Stimulated activated naive CD4-positive, alpha-beta T cell (primary cell): ENCODE data around the gene FARP2.

Experiments
- DNase-seq, 6 experiments: peaks; one replicate each; lab custom pipeline; 2025; lab: John Stamatoyannopoulos, UW

FARP2 gene

DNA sequence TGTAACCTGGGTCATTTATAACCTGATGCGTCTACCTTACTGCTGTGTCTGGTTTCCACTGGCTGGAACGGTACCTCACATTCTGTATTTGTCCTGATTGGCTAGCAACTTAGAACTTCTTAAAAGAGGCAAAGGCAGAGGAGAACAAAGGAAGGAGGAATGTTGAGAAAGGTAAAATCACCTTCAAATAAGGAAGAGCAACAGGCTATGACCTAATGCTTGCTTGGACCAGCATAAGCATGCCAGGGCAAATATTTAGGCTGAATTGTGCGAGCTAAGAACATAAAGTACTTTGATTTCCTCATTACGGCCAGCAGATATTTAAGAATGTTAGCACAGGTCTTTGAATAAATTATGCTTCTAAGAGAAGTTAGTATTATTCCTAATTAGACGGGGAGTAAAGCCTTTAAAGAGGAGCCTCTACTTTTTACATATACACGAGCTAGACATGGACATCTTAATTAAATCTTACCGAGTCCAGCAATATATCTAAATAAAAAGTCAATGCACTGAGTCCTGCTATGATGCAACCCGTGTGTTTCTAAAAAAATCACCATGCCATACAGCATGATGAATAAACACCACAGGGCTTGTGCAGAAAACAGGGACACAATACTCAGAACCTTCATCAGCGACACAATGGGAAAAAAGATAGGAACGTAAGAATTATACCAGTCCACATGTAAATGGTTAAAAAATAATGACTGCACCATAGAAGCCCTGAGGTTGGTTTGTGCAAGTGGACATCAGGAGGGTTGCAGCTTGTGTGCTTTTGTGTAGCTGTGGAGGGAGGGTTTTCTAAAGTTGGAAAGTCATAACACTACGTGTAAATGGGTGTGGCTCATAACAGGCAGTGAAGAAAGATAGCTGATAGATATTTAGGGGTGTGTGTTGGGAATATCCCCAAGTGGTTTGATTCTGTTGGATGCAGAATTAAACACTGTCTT, 26.1 kb upstream of the FARP2 start:
- DNase-seq: no peak

DNA sequence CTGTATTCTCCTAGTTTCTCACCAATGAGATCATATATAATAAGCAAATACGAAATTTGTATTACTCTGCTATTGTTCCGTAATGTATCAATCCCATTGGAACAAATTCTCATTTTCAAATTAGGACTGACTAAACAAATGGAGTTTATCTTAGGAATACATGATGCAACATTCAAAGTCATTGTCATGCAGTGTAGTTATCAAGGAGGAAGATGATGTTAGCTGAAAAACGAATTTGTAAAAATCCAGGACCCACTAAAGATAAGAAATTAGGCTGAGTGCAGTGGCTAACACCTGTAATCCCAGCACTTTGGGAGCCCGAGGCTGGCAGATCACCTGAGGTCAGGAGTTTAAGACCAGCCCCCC, 25.5 kb upstream of the FARP2 start:
- no peak for DNase-seq

DNA sequence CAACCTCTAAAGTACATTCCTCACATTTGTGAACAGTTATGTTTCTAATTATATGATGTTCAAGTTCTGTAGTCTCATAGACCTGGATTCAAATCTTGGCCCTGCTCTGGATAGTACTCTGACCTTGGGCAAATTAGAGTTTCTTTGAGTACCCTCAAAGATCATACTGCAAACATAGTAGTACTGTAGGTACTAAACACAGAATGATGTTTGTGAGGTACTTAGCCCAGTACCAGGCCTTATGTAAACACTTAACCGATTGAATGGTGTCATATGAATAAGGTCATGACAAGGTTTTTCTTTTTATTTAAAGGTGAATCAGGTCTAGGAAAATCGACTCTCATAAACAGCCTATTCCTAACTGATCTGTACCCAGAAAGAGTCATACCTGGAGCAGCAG, 21.3 kb upstream of the FARP2 start:
- no peak for DNase-seq

DNA sequence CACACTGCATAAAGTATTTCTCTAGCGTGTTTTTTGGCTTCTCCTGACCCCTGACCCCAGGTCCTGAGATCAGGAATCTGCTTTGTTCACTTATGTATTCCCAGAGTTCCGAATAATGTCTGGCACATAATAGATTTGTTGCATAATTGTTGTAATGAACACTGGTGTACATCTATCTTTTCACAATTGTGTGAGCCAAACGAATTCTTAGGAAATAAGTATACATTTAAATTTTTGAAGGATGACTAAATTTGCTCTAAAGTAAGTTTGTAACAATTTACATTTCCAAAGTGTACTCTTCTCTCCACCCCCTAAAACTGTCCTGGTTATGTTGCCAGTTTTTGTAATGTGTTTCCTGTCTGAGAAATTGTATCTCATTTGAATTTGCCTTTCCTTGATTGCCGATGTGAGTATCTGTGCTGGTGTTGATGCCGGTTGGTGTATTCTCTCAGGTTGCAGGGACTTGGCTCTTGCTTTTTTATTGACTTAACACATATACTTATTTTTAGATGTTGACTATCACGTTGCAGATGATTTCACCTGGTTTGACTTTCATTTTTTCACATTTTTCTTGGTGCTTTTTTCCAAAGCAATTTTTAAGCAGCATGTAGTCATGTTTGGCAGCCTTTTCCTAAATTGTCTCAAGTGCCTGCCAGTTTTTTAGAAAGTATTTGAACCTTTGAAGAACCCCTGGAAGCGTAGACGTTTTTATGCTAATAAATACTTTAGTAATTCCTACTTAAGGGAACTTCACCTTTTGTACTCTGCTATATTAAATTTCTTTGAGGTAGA, 16.1 kb upstream of the FARP2 start:
- no peak for DNase-seq

DNA sequence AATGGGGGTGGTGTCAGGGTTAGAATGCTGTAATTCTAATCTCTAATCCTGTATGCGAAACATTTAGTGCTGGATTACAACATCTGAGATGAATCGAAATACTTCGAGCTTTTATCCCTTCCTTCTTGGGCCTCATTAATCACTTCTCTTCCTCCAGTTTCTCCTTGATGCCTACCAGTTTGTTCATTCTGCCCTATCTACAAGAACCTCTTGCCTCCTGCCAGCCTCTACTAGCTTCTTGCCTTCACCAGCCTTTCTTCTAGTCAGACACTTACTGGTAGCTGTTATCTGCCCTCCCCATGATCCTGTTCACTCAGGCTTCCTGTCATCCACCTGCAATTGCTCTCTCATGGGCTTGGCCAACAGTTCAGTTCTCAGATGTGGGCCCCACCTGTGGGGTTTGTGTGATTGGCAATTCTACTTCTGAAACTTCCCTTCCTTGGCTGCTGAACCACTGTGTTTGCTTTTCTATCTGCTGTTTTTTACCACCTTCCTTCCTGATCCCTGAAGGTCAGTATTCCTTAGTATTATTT, 15.4 kb upstream of the FARP2 start:
- peak in 3 of 6 experiments; percentile 6 to 26 (median 21) for DNase-seq

DNA sequence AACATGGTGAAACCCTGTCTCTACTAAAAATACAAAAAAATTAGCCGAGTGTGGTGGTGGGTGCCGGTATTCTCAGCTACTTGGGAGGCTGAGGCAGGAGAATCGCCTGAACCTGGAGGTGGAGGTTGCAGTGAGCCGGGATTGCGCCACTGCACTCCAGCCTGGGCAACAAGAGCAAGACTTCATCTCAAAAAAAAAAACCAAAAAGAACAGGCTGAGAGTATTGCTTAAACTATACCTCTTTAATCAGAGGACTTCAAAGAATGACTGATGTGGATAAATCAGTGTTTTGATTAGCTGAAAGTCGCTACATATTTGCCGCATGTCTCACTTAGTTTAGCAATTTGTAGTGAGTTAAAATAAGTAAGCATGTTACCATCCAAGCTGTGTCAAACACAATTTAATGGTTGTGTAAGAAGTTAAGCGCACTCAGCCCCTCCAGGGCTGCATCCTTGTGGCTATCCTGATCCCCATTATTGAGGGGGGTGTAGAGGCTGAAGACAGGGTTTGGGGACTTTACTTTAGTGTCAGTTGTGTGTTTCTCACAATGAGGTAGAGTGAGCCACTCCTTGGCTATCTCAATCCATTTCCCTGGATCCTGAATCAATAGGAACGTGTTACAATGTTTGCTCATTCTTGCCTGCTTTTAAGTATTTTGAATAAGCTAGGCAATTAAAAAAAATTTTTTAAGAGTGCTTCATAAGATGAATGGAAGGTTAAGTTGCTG, 11.0 kb upstream of the FARP2 start:
- DNase-seq: no peak

DNA sequence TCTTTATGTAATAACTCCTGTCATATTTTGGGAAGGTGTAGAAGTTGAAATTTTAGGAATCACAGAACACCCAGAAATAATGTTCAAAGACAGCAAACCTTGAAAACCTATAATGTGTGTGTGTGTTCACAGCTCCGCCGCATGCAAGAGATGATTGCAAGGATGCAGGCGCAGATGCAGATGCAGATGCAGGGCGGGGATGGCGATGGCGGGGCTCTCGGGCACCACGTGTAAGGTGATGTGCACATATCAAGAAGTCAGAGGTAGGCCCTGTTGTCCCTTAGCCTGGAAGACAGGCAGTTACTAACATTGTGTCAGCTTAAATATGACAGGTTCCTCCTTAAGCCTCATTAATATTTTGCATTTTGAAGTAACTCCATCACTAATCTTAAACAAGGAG, 6.1 kb upstream of the FARP2 start:
- no peak for DNase-seq

DNA sequence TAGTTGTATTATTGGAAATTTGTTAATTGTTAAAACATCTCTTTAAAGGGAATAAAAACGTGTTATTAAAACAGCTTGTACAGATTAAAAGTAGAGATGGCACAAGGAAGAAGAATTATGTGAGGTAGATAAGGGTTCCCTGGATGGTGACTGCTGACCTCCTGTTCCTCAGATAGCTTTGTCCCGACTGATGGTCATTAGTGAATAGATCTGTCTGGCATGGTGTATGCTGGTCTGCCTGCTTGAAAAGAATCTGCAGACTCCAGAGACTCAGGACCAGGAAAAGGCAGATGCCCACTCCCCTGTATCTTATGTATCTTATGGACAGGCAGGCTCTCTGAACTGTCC, 5.6 kb upstream of the FARP2 start:
- no peak for DNase-seq

DNA sequence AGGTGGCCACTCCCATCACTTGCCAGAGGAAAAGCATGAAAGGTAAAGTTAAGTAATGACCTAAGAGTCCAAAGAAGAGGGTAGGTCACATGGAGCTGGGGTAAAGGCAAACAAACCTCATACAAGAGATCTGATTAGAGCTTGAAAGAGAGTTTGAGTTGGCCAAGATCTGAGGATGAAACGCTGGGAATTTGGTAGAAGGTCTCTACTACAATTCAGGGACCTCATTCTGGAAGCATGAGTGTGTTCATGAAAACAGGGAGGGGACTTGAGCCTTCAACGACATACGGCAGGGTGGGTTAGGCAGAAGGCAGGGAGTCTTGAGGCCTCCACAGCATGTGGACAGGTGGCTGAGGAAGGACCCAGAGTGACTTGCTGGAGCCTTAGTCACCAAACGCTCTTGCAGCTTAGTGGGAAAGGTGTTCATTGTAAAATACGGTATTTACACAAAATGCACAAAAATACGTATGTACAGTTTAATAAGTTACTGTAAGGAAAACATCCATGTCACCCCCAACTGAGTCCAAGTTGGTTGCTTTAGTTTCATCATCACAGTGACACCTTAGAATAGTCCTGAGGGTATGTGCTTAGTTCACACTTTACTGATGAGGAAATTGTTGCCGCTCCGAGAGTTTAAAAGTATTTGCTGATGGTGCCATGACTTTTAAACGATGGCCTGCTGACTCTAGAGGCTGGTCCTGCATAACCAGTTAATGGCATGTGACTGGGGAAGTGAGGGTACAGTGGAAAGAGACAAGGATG, 5.0 kb upstream of the FARP2 start:
- no peak for DNase-seq

DNA sequence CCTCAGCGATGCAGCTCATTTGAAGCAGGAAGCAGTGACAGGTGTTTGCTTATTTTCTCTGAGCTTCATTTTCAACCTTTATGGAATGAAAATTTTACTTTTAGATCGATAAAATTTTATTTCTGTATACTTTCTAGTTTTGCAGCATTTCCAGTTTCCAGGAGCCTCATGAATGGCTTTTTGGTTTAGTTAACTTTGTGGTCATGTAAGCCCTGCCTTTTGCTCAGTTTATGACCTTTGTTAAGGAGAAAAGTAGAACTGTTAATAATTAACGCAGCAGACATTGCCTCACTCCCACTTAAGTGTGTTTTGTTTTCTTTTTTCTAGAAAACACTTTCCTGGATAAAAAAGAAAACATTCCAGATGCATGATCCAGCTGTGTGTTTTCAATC, 4.4 kb upstream of the FARP2 start:
- no peak for DNase-seq

DNA sequence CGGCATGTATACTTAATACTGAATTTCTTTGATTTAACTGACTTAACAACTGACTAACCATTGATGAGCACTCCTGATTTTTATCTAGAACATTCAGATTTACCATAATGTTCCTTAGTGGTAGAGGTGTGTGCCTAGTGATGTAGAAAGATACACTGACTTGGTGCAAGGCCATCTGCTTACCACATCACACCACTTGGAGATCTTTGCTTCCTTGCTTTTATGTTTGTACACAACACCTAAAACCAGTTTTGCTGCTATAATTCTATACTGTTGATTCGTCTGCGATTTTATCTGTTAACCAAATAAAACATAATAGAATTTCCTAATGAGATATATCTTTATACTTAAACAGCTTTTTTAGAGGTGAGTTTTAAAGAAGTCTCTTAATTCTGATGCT, 3.9 kb upstream of the FARP2 start:
- no peak for DNase-seq

DNA sequence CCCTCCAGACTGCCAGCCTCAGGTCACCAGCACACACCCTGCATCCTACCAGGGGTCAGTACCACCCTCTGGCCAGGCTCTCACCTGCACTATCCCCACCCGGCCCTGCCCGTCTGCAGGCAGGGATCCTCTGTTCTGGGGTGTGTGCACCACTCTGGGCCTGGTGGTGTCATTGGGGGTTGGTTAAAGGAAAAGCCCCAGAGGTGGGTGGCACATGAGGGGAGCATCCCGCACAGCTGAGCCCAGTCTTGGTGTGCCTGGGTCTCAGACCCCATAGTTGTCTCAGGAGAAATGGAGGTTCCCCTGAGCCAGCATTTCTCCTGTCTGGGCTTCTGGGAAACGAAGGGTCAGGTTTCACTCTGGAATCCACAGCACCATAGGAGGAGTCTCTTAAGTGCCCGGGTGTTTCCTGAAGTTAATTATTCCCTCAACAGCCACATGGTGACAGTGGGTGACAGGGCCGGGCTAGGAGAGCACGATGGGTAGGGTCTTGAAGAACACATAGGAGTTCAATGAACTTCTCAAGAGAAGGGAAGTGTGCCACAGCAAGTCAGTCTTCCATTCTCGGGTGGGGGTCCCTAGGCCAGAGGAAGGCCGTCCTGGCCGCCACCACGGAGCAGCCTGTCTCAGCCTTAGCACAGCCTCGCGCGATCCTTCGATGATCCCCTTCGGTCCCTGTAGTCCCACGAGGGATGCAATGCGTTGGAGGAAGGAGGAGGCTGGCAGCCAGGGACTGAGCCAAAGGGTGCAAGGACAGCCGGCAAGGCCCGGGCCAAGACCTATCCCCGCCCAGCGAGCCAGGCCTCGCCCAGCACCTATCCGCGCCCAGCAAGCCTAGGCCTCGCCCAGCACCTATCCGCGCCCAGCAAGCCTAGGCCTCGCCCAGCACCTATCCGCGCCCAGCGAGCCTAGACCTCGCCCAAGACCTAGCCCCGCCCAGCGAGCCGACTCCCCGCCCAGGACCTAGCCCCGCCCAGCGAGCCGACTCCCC, 1.1 kb upstream of the FARP2 start:
- DNase-seq: peak; percentile 65 to 84 (median 72)

DNA sequence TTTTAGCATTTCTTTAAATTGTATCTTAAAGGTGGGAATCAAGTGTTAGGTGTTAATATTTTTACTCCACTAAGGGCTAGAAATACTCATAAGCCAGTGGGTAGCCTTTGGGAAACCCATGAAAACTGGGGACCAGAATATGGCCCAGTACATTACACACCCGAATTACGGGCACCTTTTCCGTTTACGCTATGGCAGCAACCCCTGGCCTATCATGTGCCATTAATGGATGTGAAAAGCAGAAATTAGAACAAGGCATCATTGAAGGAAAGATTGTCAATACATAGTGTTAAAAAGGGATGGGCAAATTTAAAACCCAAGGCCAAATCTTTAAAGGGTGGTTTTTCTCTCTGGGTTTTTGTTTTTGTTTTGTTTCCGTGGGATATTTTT, 781 bp downstream of the FARP2 start:
- no peak for DNase-seq

DNA sequence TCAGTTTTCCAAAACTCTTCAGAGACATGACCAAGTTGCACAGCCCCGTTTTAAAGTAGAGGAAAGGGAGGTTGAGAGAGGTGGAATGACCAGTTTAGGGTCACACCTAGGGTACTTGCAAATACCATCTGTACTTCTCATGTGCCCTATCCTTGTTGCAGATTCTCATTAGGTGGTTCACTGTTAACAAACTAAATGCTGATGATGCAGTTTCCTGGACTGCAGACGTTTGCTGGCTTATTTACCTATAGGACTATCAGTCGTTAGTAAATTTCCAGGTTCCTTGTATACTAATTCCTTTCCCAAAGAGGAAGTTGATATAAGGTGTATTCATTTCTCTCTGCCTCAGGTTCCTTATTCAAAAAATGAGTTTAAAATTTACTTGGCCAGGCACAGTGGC, 1.4 kb downstream of the FARP2 start:
- DNase-seq: no peak

DNA sequence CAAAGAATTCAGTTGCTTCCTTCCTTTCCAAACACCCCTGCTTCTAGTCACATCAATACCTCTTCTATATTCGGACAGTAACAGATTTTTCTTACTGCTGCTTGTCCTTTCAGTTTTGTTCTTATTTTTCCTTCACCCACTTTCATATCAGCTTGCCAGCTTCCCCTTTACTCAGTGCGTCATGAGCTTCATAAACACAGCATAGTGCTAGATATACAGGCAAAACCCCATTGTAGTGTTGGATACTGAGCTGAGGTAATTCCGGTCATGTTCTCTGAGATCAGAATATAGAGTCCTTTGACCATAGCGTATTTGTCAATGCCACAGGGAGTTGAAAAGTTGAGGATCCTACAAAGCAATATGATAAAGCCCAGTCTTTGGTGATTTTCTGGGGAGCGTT, 2.4 kb downstream of the FARP2 start:
- no peak for DNase-seq

DNA sequence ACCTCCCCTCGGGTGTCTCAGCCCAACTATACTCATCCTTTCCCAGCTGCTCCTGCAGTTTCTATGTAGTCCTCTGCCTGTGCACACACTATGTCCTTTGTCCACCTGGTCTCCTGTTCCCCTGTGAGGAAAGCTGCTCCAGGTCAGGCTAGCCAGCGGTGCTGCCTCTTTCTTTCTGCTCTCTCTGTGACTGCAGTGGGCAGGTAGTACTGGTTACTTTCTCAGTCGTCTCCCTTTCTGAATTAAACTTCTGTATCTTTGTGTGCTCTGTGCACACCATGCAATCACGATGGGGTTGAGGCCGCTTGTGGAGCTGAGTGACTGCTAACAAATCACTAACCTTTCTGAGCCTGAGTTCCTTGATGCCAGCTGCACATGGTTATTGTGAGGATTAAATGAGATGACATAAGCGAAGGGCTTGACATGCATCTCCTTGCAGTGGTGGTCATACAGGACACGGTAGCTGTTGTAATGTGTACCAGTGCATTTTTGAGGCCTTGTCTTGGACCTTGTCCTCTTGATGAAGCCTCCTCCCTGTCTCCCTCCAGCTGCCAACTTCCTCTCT, 3.5 kb downstream of the FARP2 start:
- DNase-seq: no peak

DNA sequence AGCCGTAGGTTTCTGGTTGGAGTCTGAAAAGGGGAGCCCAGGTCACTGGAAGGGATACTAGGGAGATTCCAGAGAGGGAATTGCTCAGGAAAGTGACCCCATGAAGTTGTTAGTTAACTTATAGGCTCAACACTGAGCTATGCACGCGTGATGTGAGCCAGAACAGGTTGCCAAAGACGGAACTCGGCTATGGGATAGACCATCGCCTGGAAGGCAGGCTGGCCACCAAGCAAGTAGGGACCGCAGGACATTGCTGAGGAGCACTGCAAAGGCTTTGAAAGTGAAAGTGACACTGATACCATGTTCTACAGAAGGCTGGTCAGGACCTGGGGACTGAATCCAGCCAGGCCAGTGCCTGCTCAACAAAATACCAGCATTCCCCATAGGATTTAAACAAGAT, 7.3 kb downstream of the FARP2 start:
- DNase-seq: no peak

DNA sequence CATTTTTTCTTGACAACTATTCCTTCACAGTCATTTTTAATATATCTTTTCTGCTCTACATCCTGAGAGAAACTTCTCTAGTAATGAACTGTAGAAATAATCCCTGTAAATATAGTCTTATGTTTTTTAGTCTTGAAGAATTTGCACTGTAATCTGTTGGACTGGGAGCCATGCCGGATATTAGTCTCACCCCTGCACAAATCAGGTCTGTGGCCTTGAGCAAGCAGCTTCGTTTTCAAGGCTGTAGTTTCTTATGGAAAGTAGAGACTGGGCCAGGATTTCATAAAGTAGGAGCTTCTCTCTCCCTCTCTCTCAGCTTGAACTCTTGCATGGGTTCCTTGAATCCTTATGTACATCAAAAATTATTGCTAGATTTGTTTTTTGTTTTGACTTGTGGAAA, 8.7 kb downstream of the FARP2 start:
- DNase-seq: no peak

DNA sequence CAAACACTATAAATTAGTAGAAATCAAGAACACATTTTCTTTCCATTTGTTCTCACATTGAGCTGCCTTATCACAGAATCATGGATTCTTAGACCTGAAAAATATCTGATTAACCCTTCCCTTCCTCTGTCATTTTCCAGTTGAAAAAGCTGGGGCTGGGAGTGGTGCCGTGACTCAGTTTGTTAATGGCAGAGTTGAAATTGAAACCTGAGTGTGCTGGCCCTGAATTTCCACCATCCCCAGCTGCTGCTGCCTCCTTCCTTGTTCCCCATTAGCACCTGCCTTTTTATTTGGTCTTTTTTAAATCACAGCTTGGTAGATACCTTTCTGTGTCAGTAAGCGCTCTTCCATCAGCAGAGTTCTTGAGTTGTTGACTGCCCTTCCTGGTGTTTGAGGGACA, 10.6 kb downstream of the FARP2 start:
- no peak for DNase-seq

DNA sequence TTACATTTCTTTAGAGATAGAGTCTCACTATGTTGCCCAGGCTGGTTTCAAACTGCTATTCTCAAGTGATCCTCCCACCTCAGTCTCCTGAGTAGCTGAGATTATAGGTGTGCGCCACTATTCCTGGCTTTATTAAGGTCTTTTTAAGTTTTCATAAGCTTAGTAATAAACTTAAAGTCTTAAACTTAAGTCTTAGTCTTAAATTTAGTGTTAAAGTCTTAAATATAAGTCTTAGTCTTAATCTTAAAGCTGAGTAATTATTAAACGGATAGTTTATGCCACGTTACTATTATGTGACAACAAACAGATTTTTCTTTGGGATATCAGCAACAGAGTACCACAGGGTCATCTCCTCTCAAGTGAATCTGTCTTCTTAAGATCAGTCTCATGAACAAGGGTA, 12.6 kb downstream of the FARP2 start:
- no peak for DNase-seq
